ENCODE data around the gene MKRN2. TPM values are rescaled to one million over a fixed set of nuclear protein-coding genes. Genes with fewer than 3 reads are reported as not detected.

MKRN2 gene
- total RNA-seq, 4 donors from 2014 or later = 14.6 to 28.4 (median 19.4) TPM

DNA sequence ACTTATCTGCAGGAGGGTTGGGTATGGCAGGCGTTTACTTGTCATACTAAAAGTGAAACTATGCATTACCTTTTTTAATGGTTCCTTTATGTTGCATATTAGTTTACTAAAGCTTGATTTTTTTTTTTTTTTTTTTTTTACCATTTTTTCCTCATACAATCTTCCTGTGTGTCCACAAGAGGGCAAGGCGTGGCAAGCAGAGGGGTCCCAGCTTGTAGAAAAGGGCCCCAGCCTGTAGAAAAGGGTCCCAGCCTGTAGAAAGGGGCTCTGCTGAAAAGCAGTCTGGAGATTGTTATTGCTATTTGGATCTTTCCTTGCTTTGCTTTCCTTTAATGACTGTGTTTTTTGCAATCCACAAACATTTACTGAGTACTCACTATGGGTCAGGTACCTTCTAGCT lies 21.9 kb downstream of the MKRN2 start:
- DNase-seq = no peak
- Histone ChIP-seq H3K36me3 (peaks cover 23 to 100% (median 69%) of the 10 kb centered on the region in 3 donors), H3K9me3 (no peaks in the 10 kb centered on the region), H3K27me3 (no peaks in the 10 kb centered on the region), H3K27ac (no peak overlapping the region), H3K4me1 (peaks cover 0 to 10% (median 0%) of the 10 kb centered on the region in 3 donors), H3K4me3 (no peak overlapping the region)
- TF ChIP-seq POLR2A (IDR thresholded peaks at IDR 0.05) = no peak
- peak in 1 of 6 experiments; percentile 7 for TF ChIP-seq CTCF (IDR thresholded peaks at IDR 0.05)
- intact Hi-C loops (cut with DNase I) = no loop called here
- 25 to 74% methylated on average over 1 to 2 of the region's 2 CpGs for WGBS, 2 donors

DNA sequence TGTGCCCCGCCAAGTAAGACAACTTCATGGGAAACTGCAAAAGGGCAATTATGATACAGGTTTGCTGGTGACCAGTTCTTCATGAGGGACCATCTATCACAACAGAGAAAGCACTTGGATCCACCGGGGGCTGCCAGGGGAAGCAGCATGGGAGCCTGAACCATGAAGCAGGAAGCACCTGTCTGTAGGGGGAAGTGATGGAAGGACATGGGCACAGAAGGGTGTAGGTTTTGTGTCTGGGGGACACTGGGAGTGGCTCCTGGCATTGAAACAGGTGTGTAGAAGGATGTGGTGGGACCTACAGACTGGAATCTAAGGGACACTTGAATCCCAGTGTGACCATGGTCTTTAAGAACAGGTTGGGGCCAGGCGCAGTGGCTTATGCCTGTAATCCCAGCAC lies 22.6 kb downstream of the MKRN2 start:
- Histone ChIP-seq H3K4me3 (no peak overlapping the region), H3K9me3 (no peaks in the 10 kb centered on the region), H3K36me3 (peaks cover 24 to 100% (median 69%) of the 10 kb centered on the region in 3 donors), H3K27me3 (no peaks in the 10 kb centered on the region), H3K4me1 (peaks cover 0 to 10% (median 0%) of the 10 kb centered on the region in 3 donors), H3K27ac (no peak overlapping the region)
- no peak for TF ChIP-seq POLR2A (IDR thresholded peaks at IDR 0.05)
- no peak for TF ChIP-seq CTCF (IDR thresholded peaks at IDR 0.05)
- 81 to 100% methylated on average over 2 to 3 of the region's 3 CpGs for WGBS, 2 donors
- intact Hi-C loops (cut with DNase I) = no loop called here
- no peak for DNase-seq

GRCh38 chr3:12579905-12580304 lies 23.0 kb downstream of the MKRN2 start:
- H3K4me3 ChIP-seq = no peak overlapping the region
- intact Hi-C loops (cut with DNase I) = no loop called here
- no peaks in the 10 kb centered on the region for H3K27me3 ChIP-seq
- H3K36me3 ChIP-seq = peaks cover 23 to 100% (median 69%) of the 10 kb centered on the region in 3 donors
- TF ChIP-seq POLR2A (IDR thresholded peaks at IDR 0.05) (no peak), CTCF (IDR thresholded peaks at IDR 0.05) (no peak)
- DNase-seq = no peak
- 45 to 60% methylated on average over 3 of the region's 3 CpGs for WGBS, 2 donors
- H3K27ac ChIP-seq = no peak overlapping the region
- peaks cover 0 to 10% (median 0%) of the 10 kb centered on the region in 3 donors for H3K4me1 ChIP-seq
- no peaks in the 10 kb centered on the region for H3K9me3 ChIP-seq

GRCh38 chr3:12582730-12583129 lies 25.8 kb downstream of the MKRN2 start:
- WGBS, 2 donors = 58 to 92% methylated on average over 2 to 4 of the region's 4 CpGs
- intact Hi-C loops (cut with DNase I) = no loop called here
- H3K27ac ChIP-seq = no peak overlapping the region
- H3K4me1 ChIP-seq = peaks cover 0 to 10% (median 0%) of the 10 kb centered on the region in 3 donors
- H3K27me3 ChIP-seq = no peaks in the 10 kb centered on the region
- H3K4me3 ChIP-seq = no peak overlapping the region
- no peak for DNase-seq
- TF ChIP-seq POLR2A (IDR thresholded peaks at IDR 0.05) = no peak
- no peak for TF ChIP-seq CTCF (IDR thresholded peaks at IDR 0.05)
- H3K9me3 ChIP-seq = no peaks in the 10 kb centered on the region
- peaks cover 23 to 100% (median 60%) of the 10 kb centered on the region in 3 donors for H3K36me3 ChIP-seq

GRCh38 chr3:12583280-12583679 lies 26.4 kb downstream of the MKRN2 start:
- no peak for DNase-seq
- Histone ChIP-seq H3K27ac (no peak overlapping the region), H3K36me3 (peaks cover 23 to 100% (median 55%) of the 10 kb centered on the region in 3 donors), H3K27me3 (no peaks in the 10 kb centered on the region), H3K4me1 (peaks cover 0 to 10% (median 0%) of the 10 kb centered on the region in 3 donors), H3K4me3 (no peak overlapping the region), H3K9me3 (no peaks in the 10 kb centered on the region)
- intact Hi-C loops (cut with DNase I) = no loop called here
- TF ChIP-seq CTCF (IDR thresholded peaks at IDR 0.05) (no peak), POLR2A (IDR thresholded peaks at IDR 0.05) (no peak)
